Measurements from ENCODE around the gene KIRREL3.

DNA sequence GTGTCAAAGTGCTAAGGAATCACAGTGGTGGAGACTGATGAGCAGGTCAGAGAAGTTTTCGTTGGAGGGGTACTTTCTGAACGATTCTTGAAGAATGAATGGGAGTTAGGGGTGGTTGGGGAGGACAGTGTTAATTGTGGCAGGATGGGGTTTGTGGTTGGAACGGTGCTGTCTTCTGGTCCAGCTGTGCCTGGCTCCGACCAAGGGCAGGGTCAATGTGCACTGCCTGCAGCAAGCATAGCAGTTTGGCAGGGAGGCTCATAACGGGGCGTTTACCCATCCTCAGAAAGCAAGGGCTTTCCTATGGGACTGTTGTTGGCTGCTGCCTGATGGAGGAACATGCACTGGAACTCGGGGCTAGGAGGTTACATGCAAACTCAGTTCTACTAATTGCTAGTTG, 265.8 kb downstream of the KIRREL3 start:
- TF ChIP-seq, protein P1, sequence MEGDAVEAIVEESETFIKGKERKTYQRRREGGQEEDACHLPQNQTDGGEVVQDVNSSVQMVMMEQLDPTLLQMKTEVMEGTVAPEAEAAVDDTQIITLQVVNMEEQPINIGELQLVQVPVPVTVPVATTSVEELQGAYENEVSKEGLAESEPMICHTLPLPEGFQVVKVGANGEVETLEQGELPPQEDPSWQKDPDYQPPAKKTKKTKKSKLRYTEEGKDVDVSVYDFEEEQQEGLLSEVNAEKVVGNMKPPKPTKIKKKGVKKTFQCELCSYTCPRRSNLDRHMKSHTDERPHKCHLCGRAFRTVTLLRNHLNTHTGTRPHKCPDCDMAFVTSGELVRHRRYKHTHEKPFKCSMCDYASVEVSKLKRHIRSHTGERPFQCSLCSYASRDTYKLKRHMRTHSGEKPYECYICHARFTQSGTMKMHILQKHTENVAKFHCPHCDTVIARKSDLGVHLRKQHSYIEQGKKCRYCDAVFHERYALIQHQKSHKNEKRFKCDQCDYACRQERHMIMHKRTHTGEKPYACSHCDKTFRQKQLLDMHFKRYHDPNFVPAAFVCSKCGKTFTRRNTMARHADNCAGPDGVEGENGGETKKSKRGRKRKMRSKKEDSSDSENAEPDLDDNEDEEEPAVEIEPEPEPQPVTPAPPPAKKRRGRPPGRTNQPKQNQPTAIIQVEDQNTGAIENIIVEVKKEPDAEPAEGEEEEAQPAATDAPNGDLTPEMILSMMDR (conservative IDR thresholded peaks at IDR 0.05; ENCODE audit: low read depth, low read length) = no peak
- no peak for TF ChIP-seq RAD21 (IDR thresholded peaks at IDR 0.05; ENCODE audit: low read length)
- no peak for TF ChIP-seq POLR2A (IDR thresholded peaks at IDR 0.05; ENCODE audit: low read depth, low read length)
- no peak for TF ChIP-seq NFE2L2 (IDR thresholded peaks at IDR 0.05; ENCODE audit: low read depth, low read length)
- no peak for TF ChIP-seq MAFK (IDR thresholded peaks at IDR 0.05; ENCODE audit: low read depth, low read length)
- TF ChIP-seq CEBPB (IDR thresholded peaks at IDR 0.05; ENCODE audit: low read depth, low read length) = no peak
- TF ChIP-seq RFX5 (IDR thresholded peaks at IDR 0.05; ENCODE audit: low read depth, low read length) = no peak
- no peak for TF ChIP-seq MXI1 (IDR thresholded peaks at IDR 0.05; ENCODE audit: borderline replicate concordance, low read depth, low read length)
- TF ChIP-seq FOS (IDR thresholded peaks at IDR 0.05; ENCODE audit: low read depth, low read length) = no peak
- no peak for TF ChIP-seq ELK1 (IDR thresholded peaks at IDR 0.05; ENCODE audit: borderline replicate concordance, low read depth, low read length)
- TF ChIP-seq BHLHE40 (IDR thresholded peaks at IDR 0.05; ENCODE audit: low read depth, low read length) = no peak
- no peak for TF ChIP-seq USF2 (IDR thresholded peaks at IDR 0.05; ENCODE audit: low read depth, low read length)
- no peak for TF ChIP-seq SMC3 (IDR thresholded peaks at IDR 0.05; ENCODE audit: low read depth, low read length)
- TF ChIP-seq MAZ (IDR thresholded peaks at IDR 0.05; ENCODE audit: borderline replicate concordance, low read depth, low read length) = no peak

Measured in IMR-90 (cell line).